Caki2 (cell line): ENCODE data around the gene SPOCK1. TPM values are rescaled to one million over a fixed set of nuclear protein-coding genes. Genes with fewer than 3 reads are reported as not detected.

Source experiments
- DNase-seq: peaks from one replicate; pipeline ENCODE4 v3.0.0-alpha.2; 2015; ENCODE audit warnings: low read depth
- in situ Hi-C: cut with HindIII; loops from 2 replicates; pipeline ENCODE4 v1.10.0; 2016; ENCODE audit warnings: low sequenced_read_pairs, low pct_unique_long_range_greater_than_20kb, mixed read lengths
- total RNA-seq: library from RNA; depleted of rRNA; stranded (reverse); fragments of >200 nt; shearing (Covaris generic); gene quantifications from 2 replicates; pipeline ENCODE4 v1.2.3, GENCODE V29; 2014; ENCODE audit warnings: low replicate concordance

SPOCK1 gene
- total RNA-seq, 1 experiment from 2014 or later = 25.6 TPM

DNA sequence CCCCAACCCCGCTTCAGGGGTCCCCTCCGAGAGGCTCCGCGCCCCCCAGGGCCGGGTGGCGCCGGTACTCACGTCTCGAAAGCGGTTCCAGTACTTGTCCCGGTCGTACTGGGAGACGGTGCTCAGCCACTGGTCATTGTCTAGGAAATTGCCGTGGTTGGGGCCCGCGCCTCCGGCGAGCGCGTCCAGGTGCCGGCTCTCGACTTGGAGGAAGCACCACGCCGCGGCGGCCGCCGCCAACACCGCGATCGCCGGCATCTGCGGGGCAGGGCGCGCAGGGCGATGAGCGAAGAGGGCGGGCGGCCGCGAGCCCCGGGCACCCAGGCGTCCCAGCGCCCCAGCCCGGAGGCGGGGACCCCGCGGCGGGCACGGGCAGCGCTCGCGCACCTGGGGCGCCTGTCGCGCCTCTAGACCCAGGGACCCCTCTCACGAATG is 808 bp downstream of the SPOCK1 start:
- peak; percentile 35 for DNase-seq
- in situ Hi-C loops = no loop called here

DNA sequence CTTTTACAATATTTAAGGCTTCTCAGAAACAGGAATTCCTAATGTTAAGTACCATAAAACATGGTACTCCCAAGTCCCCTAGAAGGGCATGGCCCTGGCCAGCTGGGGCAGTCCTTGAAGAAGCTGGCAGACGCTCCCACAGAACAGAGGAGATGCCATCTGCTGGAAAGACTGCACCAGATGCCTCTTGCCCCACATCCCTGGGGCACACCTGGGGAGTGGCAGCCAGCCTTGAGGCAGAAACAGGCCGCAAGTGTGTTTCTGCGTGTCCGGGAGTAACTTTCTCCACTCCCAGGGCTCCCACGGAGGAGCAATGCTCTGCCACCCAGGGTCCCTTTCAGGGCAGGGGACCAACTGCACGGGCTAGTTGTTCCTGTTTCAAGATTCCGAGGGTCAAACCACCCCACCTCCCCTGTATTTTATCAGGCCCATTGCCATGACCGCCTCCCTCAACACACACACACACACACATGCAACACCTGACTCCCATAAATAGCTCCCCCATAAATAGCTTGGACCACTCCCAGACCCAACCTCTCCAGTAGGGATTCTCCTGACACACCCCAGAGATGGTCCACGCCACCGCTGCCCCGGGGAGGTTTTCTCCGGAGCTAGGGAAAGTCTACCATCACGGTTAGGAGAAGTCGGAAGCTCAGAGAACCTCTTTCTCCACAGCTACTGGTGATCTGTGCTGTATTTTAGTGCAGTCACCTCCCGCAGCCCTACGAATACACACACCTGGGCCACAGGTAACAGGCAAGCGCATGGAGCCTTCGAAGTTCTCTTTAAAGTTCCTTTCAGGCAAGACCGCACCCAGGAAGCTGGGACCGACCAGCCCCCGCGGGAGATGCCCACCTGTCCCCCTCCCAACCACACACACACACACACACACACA is 1.5 kb downstream of the SPOCK1 start:
- DNase-seq = peak; percentile 33

DNA sequence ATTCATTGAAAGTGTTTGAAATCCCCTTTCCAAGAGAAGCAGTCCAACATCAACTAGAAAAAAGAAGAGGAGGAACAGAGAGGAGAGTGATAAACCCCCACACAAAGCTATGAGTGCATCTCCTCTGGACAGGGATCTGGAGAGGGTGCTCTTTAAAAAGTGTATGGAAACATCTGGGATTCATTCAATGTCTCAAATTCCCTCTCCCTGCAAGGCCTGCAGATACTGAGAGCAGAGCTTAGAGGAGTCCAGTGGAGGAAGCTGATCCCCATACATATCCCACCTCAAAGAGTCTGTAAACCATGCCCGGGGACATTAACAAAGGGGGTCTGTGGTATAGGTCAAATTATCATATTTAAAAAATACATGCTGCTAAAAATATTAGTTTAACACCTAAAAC is 2.2 kb downstream of the SPOCK1 start:
- DNase-seq = no peak
- in situ Hi-C loops = no loop called here

More for the DNA sequence above, 1.5 kb downstream of the SPOCK1 start:
- in situ Hi-C loops = no loop called here

DNA sequence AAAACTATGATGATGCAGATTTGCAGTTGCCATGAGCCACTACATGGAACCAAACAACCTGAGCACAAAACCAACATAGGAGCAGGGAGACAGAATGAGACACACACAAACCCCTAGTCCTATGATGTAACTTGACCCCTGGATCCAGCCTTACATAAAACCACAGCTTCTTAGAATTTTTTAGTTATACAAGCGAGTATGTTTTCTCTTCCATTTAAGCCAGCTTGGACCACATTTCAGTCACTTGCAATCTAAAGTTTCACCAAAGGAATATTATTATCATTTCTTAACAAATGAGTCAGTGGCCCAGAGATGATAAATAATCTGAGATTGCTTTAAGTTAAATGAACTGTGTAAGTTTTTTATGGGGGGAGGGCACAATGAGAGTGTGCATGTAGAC is 6.8 kb downstream of the SPOCK1 start:
- no peak for DNase-seq
- in situ Hi-C loops = no loop called here

DNA sequence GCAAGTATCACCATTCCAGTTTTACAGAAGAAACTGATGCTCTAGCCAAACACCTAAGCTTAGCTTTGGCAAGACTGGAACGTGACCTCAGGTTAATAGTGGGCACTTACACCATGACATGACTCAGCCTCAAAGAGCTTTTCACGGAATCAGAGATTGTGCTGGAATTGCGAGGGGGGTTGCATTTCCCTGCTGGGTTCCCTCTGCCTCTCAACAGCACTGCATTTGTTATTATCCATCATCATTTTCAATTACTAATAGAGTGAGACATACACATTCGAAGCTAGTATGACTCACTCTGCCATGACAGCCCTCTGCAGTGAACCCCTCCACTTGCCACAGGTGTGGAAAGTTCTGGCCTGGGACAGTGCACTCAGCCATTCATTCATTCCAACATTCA is 8.0 kb downstream of the SPOCK1 start:
- peak; percentile 8 for DNase-seq
- in situ Hi-C loops = no loop called here

DNA sequence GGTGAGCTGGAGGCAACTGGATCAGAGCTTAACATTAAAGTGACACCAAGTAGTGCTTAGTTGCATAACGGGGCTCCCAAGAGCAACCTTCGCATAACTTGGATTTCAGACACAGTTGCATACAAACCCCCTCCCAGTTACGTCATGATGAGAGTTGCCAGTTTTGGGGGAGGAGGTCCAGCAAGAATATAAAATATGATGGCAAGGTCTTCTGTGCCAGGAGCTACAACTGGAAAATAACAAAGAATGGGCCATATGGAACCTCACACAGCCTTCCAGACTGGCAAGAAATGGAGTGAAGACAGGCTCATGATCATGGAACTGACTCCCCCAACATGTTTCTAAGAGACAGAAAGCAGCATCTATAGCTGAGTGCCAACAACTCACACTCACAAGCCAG is 8.5 kb downstream of the SPOCK1 start:
- in situ Hi-C loops = no loop called here
- no peak for DNase-seq

DNA sequence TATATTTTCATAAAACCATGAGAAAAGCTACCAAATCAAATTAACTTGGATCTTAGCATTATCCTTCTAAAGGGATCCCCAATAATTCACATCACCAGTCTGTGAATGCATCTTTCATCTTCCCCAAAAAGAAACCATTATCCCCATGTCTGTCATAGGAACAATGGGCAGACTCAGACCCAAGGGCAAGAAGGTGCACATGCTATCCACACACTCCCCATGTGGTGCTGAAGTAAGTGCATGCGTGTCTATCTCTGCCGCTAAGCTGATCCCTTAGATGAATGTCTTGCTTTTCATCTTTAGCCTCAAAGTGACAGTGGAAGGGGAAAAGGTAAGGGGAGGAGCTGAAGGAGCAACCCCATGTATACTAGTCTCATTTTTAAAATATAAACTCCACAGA is 10.2 kb downstream of the SPOCK1 start:
- in situ Hi-C loops = no loop called here
- no peak for DNase-seq

DNA sequence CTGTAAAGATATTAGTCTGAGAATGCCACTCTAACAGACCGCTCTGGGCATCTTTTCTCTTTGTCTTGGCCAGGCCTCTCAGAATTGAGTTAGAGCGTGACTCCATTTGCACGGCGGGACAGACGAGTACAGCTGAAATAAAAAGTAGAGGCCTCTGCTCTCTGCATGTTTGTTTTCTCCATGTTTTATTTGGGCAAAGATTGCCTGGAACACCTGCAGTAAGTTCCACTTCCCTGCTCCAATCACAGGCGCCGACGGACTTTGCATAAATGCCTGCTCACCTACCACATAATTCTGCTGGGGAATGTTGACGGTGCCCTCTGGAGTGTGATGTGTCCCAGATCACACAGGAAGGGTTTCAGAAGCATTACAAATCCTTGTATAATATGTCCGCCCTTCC is 10.6 kb downstream of the SPOCK1 start:
- in situ Hi-C loops = no loop called here

DNA sequence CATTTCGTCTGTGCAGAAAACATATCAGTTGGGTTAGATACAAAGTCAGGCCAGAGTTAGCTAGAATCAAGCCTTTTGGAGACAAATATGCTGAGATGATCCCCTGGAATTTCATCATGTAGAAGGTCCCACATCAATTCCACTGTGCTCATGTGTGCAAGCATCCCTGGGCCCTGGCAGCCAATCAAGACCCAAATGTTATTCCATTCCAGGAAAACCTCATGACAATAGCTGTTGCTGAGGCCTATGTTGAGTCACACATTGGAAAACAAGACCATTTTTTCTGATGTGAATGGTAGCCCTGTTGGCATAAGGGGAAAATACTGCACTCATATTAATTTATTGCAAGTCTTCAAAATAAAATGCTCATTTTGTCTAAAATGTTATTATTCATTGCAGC is 11.5 kb downstream of the SPOCK1 start:
- no peak for DNase-seq
- in situ Hi-C loops = no loop called here

More for the DNA sequence above, 10.6 kb downstream of the SPOCK1 start:
- no peak for DNase-seq

DNA sequence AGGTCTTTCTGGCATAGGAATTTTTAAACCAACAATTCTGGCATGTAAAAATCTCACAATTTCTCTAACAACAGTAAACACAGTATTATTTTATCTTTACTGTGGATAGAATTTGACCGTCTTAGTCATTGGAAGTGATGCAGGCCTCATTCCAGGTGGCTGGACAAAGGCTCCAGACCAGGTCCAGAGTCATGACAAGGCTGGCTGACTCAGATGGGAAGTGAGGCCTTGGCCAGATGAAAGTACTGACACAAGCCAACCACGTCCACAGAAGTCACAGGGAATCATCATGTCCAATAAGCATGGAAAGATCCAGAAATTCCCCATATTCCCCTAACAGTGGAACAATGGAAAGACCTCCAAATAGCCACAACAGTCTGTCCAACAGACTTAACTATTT is 12.4 kb downstream of the SPOCK1 start:
- peak; percentile 18 for DNase-seq
- in situ Hi-C loops = no loop called here

DNA sequence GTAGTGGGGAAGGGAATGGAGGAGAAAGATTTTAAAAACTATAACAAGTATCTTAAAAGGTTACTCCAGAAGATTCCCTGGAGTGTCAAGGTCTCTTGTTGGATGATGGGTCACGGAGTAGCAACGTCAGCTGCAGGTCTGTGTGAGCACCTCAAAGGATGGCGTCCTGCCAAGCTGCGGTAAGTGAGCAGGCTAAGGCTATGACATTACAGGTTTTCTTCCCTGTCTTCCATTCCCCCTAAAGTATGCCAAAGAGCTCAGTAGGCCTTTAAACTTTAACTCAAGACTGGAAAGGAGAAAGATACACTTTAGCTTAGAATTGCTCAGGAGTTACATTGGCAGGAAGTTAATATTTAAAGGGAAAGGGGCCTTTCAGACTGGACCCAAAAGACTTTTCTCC is 17.5 kb downstream of the SPOCK1 start:
- DNase-seq = peak; percentile 28
- in situ Hi-C loops = no loop called here

DNA sequence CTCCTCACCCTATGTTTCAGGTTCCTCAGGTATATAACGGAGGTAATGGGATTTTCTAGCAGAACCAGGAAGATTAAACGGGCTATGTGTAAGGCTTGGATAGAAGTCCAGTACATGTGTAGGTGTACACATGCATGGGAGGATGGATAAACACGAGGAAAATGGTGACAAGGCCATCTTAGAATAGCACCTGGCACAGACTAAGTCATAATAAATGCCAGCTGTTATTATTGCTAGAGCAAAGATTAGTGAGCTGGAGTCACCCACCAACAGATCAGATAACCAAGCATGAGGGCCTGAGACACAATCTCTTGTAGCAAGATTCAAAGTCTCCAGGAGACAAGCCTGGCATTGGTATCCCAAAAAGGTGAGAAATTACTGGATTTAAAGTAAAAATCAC is 21.1 kb downstream of the SPOCK1 start:
- no peak for DNase-seq
- in situ Hi-C loops = no loop called here

DNA sequence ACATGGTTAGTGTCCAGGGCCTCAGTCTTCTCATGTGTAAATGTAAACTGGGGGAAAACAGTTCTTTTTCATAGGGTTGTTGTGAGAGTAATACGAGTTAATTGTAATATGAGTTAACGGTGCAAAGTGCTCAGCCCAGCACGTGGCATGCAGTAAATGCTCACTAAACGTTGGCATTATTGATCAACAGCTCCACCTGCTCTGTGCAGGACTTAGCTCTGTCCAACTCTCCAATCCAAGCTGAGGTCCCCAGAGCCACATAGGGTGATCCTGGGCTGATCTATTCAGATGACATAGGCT is 28.3 kb downstream of the SPOCK1 start:
- in situ Hi-C loops = no loop called here
- DNase-seq = no peak

DNA sequence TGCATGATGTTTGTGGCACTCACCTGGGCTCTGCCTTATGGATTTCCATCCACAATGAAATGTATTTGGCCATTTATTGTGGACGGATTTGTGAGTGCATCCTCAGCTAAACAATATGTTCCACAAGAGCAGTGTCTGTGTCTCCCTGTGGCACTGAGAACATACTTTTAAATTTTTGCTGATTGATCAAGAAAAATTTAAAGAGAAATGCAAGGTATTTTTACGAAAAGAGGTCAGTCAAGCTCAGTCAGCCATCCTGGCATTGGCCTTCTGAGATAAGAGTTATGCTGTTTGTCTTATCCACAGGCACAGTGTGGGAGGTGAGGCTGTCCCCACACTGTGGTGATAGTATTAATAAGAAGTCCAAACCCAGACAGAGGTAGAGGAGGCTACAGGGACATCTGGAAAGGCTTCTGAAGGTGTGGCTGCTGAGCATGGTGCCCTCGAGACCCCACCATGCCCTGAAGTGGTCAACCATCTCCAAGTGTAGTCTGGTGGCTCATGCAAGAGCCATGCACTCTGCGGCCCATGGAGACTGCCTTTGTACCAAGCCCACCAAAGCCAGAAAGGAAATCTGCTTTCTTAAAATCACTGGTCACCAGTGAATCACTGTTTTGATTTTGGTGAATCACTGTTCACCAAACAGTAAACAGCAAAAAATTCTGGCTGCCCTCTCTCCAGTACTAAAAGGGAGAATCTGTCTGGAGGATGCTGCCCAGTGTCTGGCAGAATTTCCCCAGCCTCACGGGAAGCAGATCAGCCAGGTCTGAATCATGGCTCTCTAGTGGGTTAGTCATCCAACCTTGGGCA is 28.8 kb downstream of the SPOCK1 start:
- DNase-seq = peak; percentile 83
- in situ Hi-C loops = no loop called here

DNA sequence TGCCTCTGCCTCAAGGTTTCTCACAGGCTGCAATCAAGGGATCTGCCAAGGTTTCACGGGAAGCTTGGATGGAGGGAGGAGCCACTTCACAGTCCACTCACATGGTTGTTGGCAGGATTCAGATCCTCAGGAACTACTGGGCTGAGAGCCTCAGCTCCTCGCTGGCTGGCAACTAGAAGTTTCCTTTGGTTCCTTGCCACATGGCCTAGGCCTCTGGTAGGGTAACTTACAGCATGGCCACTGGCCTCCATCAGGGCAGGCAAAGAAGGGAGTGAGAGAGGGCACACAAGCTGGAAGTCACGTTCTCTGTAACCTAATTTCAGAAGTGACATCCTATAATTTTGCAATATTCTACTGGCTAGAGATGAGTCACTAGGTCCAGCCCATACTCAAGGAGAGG is 32.2 kb downstream of the SPOCK1 start:
- in situ Hi-C loops = no loop called here

DNA sequence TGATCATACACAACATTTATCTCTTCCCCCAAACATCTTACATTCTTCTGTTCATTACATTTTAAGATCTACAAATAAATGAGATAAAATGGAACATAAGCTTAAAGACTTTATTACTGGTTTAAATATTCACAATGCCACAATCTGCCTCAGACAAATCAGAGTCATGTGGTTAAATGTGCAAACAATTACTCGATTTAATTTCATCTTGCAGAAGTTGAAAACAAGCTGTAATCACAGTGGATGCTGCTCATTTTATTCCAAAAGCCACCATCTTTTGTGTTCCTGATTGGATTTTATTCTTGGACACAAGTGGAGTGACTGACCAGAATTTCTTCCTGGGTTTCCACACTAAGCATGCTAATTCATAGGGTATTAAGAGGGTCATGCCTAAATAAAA is 33.2 kb downstream of the SPOCK1 start:
- in situ Hi-C loops = no loop called here
- no peak for DNase-seq

More for the DNA sequence above, 32.2 kb downstream of the SPOCK1 start:
- DNase-seq = no peak

DNA sequence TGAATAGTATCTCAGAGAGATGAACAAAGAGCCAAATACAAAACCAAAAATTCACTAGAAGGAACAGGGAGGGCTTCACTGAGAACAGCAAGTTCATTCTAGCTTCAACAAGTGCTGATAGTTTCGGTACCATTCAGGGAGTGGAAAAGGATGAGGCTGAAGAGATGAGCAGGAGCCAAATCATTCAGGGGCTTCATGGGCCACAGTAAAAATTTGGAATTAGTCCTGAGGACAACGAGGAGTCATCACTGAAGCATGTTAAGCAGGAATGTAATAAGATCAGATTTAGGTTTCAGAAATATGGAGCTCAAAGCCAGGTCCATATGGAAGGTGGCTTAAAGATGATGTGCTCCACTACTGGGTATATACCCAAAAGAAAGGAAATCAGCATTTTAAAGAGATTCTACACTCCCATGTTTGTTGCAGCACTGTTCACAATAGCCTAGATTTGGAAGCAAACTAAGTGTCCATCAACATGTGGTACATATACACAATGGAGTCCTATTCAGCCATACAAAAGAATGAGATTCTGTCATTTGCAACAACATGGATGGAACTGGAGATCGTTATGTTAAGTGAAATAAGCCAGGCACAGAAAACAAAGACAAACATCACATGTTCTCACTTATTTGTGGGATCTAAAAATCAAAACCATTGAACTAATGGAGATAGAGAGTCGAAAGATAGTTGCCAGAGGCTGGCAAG is 36.2 kb downstream of the SPOCK1 start:
- in situ Hi-C loops = no loop called here
- DNase-seq = no peak

DNA sequence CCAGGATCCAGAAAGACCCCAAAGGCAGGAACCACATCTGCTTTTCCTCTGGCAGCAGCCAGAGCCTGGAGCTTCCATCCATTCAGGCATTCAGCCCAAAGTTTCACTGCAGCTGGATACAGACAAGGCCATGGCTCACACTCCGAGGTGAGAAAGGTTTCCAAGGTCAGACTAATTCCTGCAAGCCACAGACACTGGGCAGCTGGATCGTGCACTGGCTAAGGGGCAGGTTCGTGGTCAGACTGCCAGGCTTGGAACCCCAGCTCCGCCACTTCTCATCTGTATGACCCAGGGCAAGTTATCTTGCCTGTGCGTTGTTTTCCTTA is 36.9 kb downstream of the SPOCK1 start:
- no peak for DNase-seq
- in situ Hi-C loops = no loop called here
